Measurements from ENCODE around the gene ARHGEF6.

DNA sequence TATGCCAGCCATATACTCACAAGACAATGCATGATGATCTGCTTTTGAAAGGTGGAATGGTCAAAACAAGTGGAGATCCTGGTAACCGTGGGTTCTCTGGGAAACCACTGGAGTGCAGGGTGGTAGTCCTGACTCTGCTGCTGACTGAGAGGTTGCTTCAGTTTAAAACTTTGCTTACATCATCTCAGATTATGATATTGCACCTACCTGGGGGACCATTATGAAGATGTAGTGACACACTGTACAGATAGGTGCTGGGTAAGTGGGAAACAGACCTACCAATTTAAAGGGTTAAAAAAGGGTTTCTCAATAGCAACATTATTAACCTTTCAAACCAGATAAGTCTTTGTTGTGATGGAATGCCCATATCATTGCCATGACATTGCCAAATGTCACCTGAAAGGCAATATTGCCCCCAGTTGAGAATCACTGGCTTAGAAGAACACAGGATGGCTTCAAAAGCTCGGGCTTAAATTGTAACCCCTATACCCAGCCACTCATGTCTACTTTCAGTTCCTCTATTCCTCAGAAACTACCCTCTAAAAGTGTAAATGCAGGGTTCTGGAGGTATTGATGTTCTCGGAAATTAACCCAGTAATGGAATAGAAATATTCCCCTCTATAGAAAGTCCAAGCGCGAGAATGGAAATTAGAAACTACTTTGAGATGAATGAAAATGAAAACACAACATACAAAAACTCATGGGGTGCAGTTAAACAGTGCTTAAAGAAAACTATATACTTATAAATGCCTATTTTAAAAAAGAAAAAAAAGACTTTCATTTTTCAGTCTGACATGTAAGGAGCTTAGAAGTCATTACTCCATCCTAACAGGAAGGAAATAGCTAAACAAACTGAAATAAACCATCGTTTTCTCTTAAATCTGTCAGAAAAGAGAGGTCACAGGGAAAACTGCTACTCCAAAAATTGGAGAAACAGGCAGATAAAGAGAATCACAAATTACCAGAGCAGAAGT, 65.8 kb downstream of the ARHGEF6 start:
- TF ChIP-seq, protein P1, sequence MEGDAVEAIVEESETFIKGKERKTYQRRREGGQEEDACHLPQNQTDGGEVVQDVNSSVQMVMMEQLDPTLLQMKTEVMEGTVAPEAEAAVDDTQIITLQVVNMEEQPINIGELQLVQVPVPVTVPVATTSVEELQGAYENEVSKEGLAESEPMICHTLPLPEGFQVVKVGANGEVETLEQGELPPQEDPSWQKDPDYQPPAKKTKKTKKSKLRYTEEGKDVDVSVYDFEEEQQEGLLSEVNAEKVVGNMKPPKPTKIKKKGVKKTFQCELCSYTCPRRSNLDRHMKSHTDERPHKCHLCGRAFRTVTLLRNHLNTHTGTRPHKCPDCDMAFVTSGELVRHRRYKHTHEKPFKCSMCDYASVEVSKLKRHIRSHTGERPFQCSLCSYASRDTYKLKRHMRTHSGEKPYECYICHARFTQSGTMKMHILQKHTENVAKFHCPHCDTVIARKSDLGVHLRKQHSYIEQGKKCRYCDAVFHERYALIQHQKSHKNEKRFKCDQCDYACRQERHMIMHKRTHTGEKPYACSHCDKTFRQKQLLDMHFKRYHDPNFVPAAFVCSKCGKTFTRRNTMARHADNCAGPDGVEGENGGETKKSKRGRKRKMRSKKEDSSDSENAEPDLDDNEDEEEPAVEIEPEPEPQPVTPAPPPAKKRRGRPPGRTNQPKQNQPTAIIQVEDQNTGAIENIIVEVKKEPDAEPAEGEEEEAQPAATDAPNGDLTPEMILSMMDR (IDR thresholded peaks at IDR 0.05; ENCODE audit: low read depth, low read length), result no peak
- TF ChIP-seq, protein P2, sequence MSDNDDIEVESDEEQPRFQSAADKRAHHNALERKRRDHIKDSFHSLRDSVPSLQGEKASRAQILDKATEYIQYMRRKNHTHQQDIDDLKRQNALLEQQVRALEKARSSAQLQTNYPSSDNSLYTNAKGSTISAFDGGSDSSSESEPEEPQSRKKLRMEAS (IDR thresholded peaks at IDR 0.05; ENCODE audit: low read depth, low read length), result no peak
